HG02885 (cell line): Measurements from ENCODE around the gene SLC41A1.
A peak's percentile ranks its signal among the peaks of the same experiment; 100 is the strongest.
"Not testable (repeated sequence)": the region's sequence is repeated elsewhere in the genome, so short reads cannot be mapped to it uniquely, and the experiment has no call there.

Experiments
- ATAC-seq: cut with Tn5 transposase; IDR thresholded peaks from one replicate; pipeline ENCODE4 v1.9.1; 2021; ENCODE audit warnings: mild to moderate bottlenecking; ENCODE audit not compliant: unreplicated experiment, poor library complexity

SLC41A1 gene

DNA sequence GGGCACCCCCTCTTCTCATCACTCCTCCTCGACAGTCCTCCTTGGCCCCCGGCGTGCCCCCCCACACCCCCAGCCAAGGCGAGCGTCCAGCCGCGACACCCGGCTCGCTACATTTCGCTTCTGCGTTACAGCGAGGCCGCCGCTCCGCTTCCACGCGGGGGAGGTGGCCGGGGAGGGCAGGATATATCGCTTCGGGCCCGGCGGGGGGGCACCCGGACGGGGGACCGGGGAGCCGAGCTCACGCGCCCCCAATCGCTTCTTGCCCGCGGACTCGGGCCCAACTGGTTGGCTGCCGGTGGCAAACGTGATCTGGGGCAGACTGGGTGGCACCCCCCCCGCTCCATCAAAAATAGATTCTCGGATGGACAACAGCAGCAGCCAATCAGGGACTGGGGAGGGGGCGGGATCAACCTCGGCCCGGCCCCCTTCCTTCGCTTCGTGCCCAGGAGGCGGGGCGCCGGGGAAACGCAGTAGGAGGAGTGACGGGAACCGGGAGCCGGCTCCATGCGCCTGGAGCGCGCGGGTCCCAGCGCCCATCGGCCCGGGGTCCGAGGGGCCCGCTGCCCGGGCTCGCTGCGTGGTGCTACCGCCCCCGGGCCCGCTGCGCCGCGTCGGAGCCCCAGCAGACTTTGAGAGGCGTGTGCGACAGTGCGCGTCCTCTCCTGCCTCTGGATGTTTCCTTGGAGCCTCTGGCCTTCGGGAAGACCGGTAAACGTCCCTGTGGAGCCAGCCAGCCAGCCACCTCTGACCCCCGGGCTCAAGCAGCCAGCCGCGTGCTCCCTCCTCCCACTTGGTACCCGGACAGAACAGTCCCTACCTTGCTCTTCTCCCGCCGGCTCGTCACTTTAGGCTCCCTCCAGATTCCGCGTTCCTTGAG lies at the start of gene SLC41A1:
Gene SLC41A1 (minus strand): TSS at position 321 of the 877 bp plus-strand sequence. CDS start 2,757 bp downstream, outside the sequence.
- peak; percentile 89 for ATAC-seq

DNA sequence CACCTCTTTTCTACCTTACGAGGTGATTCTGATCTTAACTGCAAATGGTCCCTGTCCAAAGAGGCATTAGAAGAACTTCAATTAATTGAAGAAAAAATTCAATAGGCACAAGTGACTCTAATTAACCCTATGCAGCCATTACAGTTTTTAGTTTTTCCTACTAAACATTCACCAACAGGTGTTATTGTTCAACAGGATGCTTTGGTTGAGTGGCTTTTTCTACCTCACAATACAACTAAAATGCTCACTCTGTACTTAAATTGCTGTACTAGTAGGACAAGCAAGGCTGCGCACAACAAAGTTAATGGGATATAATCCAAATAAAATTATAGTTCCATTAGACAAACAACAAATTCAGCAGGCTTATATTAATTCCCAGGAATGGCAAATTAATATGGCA lies 48.5 kb upstream of the SLC41A1 start:
- no peak for ATAC-seq

DNA sequence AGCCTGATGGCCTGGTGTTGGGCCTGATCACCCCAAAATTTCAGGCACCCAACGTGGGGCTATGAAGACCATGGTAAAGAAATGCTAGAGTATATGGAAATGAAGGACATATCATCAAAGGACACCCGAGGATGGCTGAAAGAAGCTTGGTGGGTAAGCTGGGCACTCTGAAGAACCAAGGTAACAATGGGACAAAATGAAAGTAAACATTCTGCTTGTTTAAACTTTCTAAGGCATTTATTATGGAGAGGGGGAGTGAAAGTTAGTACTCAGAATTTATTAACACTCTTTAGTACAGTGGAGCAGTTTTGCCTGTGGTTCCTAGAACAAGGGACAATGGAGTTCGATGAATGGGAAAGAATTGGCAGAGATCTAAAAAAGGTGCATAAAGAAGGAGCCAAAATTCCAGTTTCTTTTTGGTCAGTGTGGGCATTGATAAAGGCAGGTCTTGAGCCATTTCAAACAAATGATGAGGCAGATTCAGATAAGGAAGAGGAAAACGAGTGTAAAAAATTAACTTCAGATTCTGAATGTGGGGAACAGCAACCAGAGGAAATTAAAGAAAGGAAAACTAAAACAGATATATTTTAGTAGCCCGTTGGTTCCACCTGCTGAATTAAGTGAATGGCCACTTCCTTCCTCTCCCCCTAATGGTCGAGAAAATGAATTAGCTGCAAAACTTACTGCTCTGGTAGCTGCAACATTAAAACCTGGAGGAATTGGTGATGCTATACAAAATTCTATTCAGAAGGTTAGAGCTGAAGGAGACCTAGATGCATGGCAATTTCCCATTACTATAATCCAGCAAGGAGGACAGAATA lies 45.4 kb upstream of the SLC41A1 start:
- ATAC-seq, result no peak

DNA sequence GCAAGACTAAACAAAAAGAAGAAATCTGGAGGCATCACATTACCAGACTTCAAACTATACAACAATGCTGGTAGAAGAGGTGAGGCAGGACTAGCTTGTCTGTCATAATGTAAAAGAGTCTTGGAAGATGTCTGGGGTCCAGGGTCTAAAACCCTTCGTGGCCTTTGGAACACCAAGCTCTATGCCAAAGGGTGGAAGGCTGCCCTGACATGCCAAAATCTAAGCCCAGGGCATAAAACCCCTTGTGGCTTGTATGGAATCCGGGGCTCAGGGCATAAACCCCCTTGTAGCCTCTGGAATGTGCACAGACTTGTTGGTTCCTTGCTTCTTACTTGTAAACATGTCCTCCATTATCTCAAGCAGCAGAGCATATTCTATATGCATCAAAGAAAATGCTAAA lies 44.5 kb upstream of the SLC41A1 start:
- not testable (repeated sequence) for ATAC-seq

DNA sequence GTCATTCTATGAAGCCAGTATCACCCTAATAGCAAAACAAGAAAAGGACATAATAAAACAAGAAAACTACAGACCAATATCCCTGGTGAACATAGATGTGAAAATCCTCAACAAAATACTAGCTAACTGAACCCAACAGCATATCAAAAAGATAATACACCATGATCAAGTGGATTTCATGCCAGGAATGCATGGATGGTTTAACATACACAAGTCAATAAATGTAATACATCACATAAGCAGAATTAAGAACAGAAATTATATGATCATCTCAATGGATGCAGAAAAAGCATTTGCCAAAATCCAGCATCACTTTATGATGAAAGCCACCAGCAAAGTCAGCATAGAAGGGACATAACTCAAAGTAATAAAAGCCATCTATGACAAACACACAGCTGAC lies 43.4 kb upstream of the SLC41A1 start:
- no peak for ATAC-seq

DNA sequence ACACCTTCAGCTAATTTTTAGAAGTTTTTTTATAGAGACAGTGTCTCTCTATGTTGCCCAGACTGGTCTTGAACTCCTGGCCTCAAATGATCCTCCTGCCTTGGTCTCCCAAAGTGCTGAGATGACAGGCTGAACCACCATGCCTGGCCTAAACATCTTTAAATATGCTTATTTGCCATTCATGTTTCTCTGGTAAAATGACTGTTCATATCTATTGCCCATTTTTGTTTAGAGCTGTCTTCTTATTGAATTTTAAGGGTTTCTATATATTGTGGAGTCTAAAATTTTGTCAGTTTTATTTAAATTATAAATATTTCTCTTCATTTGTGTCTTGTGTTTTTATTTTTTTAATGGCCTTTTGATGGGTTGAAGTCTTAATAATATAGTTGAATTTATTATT lies 40.0 kb upstream of the SLC41A1 start:
- ATAC-seq, result no peak

DNA sequence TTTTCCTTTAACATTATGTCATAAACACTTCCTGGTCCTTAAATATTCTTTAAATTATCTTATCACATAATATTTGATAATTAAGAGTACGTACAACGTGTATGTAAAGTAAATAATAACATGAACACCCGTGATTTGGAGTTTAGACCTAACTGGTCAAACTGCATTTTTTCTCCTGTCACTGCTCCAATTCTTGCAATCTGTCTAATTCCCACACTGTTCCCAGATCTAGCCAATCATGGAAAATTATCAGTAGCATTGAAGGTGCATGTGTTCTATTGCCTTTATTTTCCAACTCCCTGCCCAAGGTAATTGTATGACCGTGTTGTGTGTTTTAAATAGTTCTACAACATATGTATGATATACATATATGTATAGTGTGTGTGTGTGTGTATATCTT lies 39.0 kb upstream of the SLC41A1 start:
- ATAC-seq, result no peak

DNA sequence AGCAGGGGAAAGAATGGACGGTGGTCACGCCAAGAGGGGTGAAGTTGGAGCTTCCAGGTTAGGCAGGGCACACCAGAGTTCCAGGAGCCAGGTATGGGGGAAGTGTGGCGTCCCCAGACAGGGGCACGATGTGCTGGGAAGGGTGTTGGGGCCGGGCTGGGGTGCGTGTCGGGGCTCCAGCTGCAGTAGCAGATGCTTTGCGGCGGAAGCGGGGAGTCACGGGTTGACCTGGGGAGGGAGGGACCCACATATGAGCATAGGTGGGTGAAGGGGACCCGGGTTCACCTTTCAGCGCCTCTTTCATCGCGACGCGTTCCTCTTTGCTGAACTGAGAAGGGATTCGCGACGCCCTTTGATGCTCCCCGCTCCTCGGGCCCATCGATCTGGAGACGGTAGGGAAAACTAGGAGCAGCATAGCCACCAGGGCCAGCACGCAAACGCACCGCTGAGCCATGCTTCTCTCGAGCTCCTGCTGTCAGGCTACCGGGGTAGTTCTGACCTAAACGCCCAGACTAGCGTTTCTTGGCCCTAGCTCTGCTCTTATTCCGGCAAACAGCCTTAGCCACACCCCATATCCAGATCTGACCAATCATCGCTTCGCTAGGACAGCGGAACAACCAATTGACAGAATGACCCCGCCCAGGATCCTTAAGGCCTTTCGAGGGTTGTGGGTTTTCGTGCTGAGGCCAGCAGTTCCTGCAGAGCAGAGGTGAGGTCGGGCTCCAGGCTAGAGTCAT lies 36.8 kb upstream of the SLC41A1 start, which contains the start of gene PM20D1:
Gene PM20D1 (minus strand): TSS at position 514 of the 737 bp plus-strand sequence. CDS start 60 bp downstream, at position 454.
- peak; percentile 96 for ATAC-seq

DNA sequence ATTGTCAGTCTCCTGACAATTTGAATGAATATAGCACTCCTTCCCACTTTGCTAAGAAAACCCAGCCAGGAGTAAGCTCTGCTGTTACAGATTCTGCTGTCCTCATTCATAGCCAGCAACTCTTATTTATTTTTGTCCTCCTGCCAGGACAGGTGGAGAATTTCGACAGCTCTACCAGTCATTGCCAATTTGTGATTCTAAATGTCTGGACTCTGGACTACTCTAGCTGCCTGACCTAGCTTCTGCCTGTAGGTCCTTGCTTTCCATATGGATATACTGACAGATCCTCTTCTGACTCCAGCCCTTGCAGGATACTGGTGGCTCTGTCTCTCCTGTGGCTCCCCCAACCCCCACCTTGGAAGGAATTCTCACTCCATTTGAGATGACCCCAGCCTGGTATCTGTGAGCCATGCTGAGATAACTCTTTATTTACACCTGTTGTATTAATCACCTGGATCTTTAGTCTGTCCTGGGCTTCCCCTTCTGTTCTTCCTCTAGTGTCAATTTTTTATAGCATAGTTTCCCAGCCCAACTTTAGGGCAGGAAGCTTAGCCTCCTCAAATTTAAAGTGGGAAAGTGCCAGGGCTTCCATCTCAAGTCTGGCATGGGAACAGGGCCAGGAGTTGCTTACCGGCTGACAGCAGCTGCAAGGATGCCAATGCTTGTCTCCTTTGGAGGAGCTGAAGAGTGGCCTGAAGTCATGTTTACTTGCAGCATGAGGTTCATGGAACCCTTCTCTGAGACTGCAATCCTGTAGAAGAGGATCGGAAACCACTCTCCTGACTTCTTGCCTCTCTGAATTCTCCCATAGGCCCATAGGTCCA lies 30.2 kb upstream of the SLC41A1 start:
- no peak for ATAC-seq

DNA sequence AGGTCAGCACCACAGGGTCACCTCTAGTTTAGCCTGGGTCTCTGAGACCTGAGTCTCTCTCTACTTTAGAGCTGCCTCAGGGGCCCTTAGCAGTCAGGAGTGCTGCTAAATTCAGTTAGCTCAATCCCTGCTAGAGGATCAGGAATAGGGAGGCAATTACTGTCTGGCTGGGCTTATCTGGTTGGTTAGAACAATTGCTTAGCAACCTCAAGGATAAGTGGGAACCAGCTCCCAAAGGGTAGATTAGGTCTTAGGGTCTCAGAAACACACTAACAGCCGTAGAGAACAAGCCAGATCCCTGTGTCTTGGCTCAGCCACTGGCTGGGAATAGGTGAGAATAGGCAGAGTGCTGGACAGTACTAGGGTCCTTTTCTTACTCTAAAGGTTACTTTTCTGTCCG lies 29.2 kb upstream of the SLC41A1 start:
- ATAC-seq, result no peak

DNA sequence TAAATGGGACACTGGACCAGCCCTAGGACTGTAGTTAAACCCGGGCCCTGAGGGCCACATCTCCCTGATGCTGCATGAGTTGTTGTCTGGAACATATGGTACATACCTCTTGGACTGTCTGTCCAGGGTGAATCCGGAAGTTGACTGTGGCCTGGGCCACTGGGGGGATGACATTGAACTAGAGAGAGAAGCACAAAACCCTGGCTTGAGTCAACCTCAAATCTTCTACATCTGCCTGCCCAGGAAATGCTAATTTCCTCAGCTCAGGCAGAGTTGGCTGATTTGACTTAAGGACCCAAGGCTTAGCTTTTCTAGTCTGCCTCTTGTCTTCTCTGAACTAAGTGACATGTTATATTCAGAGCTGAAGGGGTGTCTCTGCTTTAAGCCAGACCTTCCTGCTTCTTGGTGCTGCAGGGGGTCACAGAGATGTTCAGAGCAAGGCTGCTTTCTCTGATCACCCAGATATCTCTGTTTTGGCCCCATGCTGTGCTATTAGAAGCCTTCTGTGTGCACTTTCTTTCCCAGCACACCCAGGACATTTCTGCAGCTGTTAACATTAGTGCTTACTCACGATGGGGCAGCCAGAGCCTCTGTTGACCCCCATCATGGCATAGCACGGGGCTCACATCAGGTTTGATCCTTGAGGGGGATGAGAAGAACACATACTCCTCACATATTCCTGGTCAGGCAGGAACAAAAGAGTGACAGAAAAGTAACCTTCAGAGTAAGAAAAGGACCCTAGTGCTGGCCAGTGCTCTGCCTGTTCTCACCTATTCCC lies 27.3 kb upstream of the SLC41A1 start:
- no peak for ATAC-seq

DNA sequence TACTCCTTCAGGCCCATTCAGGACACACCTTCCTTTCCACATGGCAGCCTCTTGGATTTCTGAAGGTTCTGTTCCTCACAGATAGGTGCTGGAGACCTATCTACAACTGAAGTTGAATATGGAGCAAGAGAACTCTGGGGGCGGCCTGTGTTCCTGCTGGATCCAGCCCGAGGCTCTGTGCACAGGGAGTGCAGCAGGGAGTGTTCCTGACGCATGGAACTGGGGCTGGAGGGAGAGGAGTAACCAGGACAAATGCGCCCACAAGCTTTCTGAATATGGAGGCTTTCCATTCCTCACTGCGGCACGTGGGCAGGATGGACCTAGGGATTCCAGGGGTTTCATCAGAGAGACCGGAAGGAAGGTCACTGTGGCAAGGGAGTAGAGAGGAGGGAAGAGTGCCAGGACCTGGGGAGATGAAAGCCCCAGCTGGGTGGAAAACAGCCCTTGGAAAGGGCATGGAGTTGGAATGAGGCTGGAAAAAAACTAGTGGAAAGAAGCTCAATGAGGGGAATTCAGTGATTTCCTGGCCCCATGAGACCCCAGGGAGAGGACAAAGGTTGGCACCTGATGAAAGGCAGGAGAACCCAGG lies 24.5 kb upstream of the SLC41A1 start:
- ATAC-seq, result no peak

DNA sequence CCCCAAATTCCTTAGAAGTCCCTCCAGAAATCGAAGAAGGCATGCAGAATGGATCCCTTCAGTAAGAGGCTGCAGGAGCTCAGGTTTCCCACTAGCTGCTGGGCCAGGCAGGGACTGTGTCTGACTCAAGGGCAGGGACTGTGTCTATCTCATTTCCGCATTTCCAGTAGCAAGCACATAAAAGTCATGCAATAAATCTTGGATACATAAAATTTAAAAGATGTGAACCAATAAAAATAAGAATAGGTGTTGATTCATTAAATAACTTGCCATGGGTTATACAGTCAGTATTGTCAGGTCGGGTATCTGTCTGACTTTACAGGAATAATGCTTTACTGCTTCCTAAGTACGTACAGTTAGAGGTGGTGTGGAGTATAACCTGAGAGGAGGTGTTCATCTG lies 21.8 kb upstream of the SLC41A1 start:
- ATAC-seq, result no peak

DNA sequence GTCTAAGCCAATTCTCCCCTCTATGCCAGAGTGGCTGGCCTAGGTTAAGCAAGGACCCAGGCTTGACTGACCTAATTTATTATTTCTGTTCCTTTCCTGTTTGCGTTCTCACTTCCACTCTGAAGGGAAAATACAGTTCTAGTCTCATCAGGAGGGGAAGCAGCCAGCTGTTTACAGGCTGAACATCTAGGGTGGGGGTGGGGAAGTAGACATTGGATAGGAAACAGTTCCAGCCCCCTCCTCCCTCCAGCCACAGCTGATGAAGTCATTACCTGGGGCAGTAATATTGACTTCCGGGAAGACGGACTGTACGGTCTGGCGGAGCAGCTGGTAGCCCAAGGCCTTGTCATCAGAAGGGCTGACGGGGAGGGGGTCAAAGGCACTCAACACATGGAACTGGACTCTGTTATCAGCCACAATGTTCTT lies 19.3 kb upstream of the SLC41A1 start:
- no peak for ATAC-seq

DNA sequence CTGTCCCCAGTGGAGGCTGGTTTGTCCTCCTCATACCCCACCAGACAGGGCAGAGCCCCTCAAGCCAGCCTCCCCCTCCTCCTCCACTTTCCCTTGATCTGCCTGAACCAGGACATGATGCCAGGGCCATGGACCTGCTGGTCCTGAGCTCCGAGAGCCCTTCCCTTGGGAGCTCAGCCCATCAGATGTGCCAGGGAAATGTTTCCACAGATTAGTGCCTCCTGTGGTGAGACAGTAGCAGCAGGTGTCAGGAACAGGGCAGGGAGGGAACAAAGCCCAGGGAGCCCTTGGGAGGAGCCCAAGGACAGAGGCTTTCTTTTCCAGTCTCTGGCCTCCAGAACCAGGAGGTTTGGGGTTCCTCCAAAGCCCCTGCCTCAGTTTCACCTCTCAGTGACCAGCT lies 14.6 kb upstream of the SLC41A1 start:
- no peak for ATAC-seq

DNA sequence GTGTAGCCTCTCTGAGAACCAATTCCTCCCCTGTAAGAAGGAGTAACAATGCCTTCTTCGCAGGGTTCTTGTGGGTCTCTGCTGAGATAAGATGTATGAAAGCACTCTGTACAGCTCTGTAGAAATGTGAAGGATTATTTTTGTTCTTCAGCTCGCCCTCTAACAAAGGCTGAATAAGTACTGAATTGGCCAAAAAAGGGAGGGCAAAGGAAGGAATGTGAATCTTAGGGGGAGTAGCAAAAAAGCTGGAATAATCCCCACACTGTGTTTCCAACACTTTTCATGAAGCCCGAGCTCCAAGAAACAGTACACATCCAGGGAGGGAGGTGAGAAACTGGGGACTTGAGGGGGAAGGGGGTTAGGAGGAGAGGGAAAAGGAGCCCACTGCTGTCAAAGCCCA lies 14.0 kb upstream of the SLC41A1 start:
- ATAC-seq, result no peak

DNA sequence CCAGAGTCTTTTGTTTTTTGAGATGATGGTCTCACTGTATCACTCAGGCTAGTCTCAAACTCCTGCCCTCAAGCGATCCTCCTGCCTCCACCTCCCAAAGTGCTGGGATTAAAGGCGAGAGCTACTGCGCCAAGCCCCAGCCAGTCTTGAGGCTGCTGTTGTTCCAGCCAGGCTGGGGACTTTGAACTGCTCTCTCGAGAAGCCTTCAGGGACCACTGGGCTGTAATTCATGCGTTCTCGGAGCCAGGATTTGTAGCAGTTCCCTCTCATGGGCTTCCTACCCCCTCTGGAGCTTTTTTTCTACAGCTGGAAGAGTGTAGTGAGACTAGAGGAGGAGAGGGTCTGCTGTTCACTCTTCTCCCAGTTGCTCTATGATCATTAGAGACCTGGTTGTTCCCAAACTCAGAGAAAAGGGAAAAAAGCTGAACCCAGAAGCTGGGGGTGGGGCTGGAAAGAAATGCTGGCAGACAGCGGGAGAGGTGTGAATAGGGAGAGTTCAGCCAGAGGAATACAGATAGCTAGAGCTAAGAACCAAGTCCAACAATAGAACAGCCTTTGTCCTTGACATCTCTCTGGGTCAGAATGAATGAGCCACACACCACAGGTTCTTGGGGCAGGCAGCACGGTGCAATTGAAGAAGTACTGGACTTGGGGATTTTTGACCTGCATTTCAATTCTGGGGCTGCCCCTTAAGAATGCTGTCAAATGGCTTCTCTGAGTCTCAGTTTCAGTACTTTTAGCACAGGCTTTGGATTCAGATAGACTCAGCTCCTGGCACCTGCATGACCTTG lies 13.2 kb upstream of the SLC41A1 start:
- ATAC-seq, result no peak

DNA sequence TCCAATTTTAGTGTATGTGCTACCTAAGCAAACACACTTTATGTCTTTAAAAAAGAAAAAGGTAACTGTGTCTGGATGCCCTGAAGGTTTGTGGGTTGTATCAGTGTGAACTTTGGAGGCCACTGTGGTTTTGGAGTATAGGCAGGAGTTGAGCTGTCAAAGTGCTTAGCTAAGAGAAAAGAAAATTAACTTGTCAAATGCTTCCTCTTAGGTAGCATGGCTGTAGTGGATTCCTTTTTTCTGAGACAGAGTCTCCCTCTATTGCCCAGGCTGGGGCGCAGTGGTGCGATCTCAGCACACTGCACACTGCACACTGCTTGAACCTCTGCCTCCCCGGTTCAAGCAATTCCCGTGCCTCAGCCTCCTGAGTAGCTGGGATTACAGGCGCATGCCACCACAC lies 11.2 kb upstream of the SLC41A1 start:
- no peak for ATAC-seq
